GM19351 (cell line): ENCODE data around the gene GEMIN5.

ENCODE experiments used
- ATAC-seq: cut with Tn5 transposase; IDR thresholded peaks from one replicate; pipeline ENCODE4 v1.9.1; 2021; ENCODE audit warnings: mild to moderate bottlenecking, moderate library complexity; ENCODE audit not compliant: unreplicated experiment

GEMIN5 gene

DNA sequence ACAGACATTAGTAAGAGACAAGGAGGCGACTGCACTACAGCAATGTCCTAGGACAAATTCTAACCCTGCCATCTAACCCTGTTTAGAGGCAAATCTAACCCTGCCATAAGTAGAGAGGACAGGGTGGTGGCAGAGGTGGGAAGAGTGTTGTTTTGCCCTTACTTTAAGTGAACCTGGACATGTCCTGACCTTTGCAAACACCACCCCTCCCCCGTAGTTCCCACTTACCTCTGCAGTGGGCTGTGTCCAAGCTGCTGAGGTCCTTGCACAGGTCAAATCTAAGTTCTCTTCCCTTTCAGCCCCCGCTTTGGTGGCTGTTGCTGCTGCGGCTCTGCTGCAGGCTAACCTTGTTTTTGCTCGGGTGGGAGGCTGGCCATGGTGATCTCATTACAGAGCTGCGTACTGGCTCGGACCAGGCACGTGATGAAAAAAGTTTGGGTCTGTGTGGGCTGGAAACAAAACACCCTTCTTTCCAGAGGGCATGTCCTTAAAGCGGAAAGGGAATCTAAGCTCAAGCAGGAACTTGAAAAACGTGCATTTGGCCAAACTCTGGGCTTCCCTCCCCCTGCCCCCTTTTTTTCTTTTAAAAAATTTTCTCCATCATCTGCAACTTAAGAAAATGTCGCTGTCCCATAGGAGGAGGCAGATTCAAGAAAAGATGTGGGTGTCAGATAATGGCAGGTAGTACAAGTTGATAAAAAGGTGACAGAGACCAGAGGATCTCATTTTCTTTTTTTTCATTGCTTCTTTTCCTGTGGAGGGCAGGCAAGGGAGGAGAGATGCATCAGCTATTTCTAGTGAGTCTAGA lies 87.6 kb downstream of the GEMIN5 start, which contains the start of gene FAXDC2:
TSS of gene FAXDC2 (minus strand) at position 349 of the 808 bp plus-strand sequence. CDS start 12,425 bp downstream, outside the sequence.
- ATAC-seq, result no peak

DNA sequence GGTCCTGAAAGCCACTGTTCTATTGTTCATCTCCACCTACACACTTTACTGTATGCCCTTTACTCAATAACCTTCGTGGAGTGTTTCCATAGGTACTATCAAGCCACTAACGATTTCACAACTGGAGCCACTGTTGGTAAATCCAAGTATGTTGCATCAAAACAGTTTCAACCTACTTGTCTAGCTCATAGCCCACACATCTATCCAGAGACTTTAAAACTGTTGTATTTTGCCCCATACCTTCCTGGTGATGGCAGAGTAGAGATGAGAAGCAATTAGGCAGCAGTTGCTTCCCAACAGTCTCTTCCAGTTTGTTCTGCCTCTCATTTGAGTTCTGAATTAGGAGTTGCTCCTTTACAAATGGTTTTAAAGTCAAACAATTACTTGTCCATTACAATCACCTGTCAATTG lies 88.2 kb downstream of the GEMIN5 start:
- ATAC-seq, result no peak

DNA sequence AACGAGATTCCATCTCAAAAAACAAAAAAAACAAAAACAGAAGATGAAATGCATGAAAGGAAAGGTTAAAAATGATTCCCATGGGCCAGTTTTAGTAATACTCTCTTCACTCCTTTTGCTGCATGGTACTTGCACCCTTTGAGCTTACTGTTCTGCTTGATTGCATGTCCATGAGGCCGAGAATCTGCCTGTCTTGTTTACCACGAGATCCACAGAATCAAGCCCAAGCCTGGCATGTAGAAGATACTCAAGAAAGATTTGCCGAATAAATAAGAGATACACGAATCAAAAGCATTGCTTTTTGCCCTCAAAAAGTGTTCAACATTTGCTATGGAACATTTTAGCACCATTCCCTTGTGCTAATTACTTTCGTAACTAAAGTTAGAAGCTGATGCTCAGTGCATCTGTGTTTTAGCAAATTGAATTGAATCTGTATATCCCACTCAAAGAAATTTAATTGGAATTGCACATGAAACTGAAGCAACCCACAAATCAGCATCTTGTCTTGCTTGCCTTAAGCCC lies 88.7 kb downstream of the GEMIN5 start:
- no peak for ATAC-seq

DNA sequence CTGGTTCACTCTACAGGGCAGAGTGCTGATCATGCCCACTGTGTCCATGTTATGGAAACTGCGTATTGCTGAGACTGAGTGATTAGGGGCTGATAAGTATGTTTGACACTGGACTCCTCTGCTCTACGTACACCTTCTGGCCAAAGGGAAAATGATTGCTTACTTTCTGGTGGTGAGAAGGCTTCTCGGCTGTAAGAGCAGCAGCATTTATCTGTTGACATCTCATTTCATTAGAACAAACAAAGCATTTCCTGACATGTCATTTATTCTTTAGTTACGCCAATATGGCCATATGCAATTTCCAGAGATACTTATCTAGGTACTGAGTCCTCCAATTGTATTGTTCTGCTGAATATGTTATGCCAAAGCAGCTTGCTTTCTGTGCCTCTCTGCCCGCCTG lies 93.2 kb downstream of the GEMIN5 start:
- no peak for ATAC-seq

DNA sequence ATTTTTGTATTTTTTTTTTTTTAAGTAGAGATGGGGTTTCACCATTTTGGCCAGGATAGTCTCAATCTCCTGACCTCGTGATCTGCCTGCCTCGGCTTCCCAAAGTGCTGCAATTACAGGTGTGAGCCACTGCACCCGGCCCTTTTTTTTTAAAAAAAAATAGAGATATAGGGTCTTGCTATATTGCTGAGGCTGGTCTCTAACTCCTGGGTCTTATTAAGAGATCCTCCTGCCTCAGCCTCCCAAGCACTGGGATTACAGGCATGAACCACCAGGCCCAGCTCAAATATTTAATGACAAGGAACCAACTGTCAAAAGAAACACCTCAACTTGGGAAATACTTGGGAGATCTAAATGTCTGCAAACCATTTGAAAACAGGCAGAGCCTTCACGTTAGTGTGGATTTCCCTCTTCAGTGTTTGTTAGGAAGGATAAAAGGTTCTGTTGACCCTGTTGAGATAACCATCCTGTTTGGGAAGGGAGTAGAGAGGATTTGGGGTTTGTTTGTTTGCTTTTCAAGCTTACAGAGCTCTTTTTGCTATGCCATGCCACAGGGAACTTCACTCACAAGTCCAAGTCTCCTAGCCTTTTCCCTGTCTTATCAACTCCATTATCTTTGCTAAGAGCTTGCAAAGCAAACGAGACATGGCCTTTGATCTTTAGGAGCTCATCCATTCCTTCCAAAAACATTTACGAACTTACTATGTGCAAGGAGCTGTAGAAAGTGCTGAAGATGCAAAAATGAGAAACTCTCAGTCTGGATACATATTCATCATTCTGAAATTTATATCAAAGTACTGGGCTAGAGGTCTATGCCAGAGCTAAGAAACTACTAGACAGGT lies 95.1 kb downstream of the GEMIN5 start:
- no peak for ATAC-seq

DNA sequence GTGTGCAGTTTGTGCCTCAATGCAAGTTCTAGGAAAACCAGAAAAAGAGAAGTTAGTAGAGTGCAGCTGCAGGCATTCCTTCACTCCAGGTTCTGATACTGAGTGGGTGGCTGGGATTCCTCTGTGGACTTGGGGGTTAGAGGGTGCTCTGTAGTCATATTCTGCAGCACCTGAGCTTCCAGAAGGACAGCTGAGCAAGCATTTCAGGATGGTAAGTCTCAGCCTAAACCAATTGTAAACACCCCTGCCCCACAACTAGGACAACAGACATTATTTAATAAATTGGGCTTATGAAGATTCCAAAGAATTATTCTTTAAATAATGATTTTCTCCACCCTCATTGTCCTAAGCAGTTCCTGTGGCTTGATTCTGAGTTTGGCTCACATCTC lies 96.7 kb downstream of the GEMIN5 start:
- no peak for ATAC-seq

DNA sequence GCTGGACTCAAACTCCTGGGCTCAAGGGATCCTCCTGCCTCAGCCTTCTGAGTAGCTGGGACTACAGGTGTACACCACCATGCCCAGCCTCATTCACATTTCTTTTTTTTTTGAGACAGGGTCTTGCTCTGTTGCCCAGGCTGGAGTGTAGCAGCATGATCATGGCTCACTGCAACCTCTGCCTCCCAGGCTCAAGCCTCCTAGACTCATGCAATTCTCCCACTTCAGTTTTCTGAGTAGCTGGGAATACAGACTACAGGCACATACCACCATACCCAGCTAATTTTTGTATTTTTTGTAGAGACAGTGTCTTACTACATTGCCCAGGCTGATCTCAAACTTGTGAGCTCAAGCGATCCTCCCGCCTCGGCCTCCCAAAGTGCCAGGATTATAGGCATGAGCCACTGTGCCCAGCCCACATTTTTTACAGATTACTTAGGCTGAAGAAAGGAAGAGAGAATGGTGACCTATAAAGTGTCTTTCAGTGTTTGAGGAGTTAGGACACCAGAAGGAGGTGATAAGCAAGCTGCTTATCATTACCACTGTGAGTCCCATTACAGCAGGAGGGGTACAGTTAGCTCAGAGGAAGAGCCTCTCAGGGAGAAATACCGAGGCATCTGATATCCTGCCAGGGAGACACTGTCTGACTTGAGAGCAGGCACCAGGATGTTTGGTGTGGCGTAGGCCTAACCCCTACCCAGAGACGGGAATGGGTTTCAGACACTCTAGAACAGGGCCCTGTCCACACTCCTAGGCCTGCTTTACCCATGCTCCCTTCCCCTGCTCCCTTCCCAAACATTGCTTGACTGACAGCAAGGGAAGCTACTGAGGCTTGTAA lies 97.4 kb downstream of the GEMIN5 start:
- no peak for ATAC-seq
